ENCODE data around the gene AKNA. TPM values are rescaled to one million over a fixed set of nuclear protein-coding genes. Genes with fewer than 3 reads are reported as not detected.

Gene AKNA
- total and polyA plus RNA-seq, 12 donors: 4.8 to 37.3 (median 15.9) TPM

- H3K36me3 ChIP-seq (replicated peaks in 1 of 2): peaks cover 0 to 41% of the 10 kb centered on the region in 2 donors
- WGBS, 4 donors: 96 to 100% (median 97%) methylated on average over 4 to 5 of the region's 5 CpGs
- no peaks in the 10 kb centered on the region for H3K27me3 ChIP-seq
- intact Hi-C loops (cut with DNase I): no loop called here
- no peak for DNase-seq
- H3K9me3 ChIP-seq (replicated peaks in 1 of 3): no peaks in the 10 kb centered on the region
- TF ChIP-seq POLR2A (IDR thresholded peaks at IDR 0.05): no peak
- TF ChIP-seq CTCF (IDR thresholded peaks at IDR 0.05): no peak
- H3K4me3 ChIP-seq: no peak overlapping the region
- peaks cover 11 to 16% of the 10 kb centered on the region in 2 donors for H3K4me1 ChIP-seq (replicated peaks in 1 of 2)
- H3K27ac ChIP-seq: no peak overlapping the region
These were observed 8.9 kb downstream of the AKNA start for GRCh38 chr9:114378883-114379282.

- no peak for TF ChIP-seq CTCF (IDR thresholded peaks at IDR 0.05)
- TF ChIP-seq POLR2A (IDR thresholded peaks at IDR 0.05): no peak
- Histone ChIP-seq H3K9me3 (replicated peaks in 1 of 3) (no peaks in the 10 kb centered on the region), H3K27ac (no peak overlapping the region), H3K4me1 (replicated peaks in 1 of 2) (peaks cover 2 to 7% of the 10 kb centered on the region in 2 donors), H3K36me3 (replicated peaks in 1 of 2) (peaks cover 0 to 43% of the 10 kb centered on the region in 2 donors), H3K4me3 (no peak overlapping the region), H3K27me3 (no peaks in the 10 kb centered on the region)
- intact Hi-C loops (cut with DNase I): no loop called here
- 89 to 97% (median 96%) methylated on average over 8 of the region's 8 CpGs for WGBS, 4 donors
- DNase-seq: no peak
These were observed 9.8 kb downstream of the AKNA start for GRCh38 chr9:114378016-114378415.

GRCh38 chr9:114376586-114377445 lies 11.0 kb downstream of the AKNA start:
- Histone ChIP-seq H3K4me3 (no peak overlapping the region), H3K27me3 (no peaks in the 10 kb centered on the region), H3K27ac (no peak overlapping the region), H3K9me3 (replicated peaks in 1 of 3) (no peaks in the 10 kb centered on the region), H3K4me1 (replicated peaks in 1 of 2) (peaks cover 0 to 11% of the 10 kb centered on the region in 2 donors), H3K36me3 (replicated peaks in 1 of 2) (peaks cover 0 to 43% of the 10 kb centered on the region in 2 donors)
- intact Hi-C loops (cut with DNase I): no loop called here
- DNase-seq: no peak
- no peak for TF ChIP-seq POLR2A (IDR thresholded peaks at IDR 0.05)
- no peak for TF ChIP-seq CTCF (IDR thresholded peaks at IDR 0.05)
- 91 to 95% (median 93%) methylated on average over 4 to 19 of the region's 19 CpGs for WGBS, 4 donors

- DNase-seq: no peak
- H3K36me3 ChIP-seq (replicated peaks in 1 of 2): peaks cover 0 to 36% of the 10 kb centered on the region in 2 donors
- intact Hi-C loops (cut with DNase I): no loop called here
- H3K4me3 ChIP-seq: no peak overlapping the region
- no peak overlapping the region for H3K27ac ChIP-seq
- H3K9me3 ChIP-seq (replicated peaks in 1 of 3): no peaks in the 10 kb centered on the region
- TF ChIP-seq CTCF (IDR thresholded peaks at IDR 0.05): no peak
- no peak for TF ChIP-seq POLR2A (IDR thresholded peaks at IDR 0.05)
- 86 to 92% (median 89%) methylated on average over 9 of the region's 9 CpGs for WGBS, 4 donors
- H3K4me1 ChIP-seq (replicated peaks in 1 of 2): peaks cover 0 to 17% of the 10 kb centered on the region in 2 donors
- H3K27me3 ChIP-seq: no peaks in the 10 kb centered on the region
These were observed 12.2 kb downstream of the AKNA start for GRCh38 chr9:114375386-114376175.
